ENCODE results near the gene ZNF746.

ZNF746 gene

DNA sequence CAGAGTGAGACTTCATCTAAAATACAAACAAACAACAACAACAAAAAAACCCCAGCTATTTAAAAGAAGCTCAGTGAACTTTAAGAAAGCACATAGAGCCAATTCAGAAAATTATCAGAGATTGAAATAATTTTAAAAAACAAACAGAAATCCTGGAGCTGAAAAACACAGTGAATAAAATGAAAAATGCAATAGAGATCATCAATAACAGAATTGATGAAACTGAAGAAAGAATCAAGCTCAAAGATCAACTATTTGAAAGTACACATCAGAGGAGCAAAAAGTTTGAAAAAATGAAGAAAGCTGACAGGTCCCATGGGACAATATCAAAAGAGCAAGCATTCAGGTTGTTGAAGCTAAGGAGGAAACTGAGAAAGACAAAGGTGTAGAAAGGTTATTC is 12.2 kb upstream of the ZNF746 start:
- H3K27me3 ChIP-seq (ENCODE audit: insufficient read depth, poor library complexity, severe bottlenecking), result peaks cover under 1% of the 10 kb centered on the region
- no peak overlapping the region for H3K27ac ChIP-seq (ENCODE audit: poor library complexity, severe bottlenecking)
- peaks cover 15% of the 10 kb centered on the region for H3K9me3 ChIP-seq (ENCODE audit: severe bottlenecking)
- no peaks in the 10 kb centered on the region for H3K36me3 ChIP-seq (ENCODE audit: low read depth)
- ATAC-seq (ENCODE audit: low read depth) (no peak), DNase-seq (ENCODE audit: low spot score) (no peak)
- H3K4me3 ChIP-seq (ENCODE audit: severe bottlenecking), result no peak overlapping the region
- TF ChIP-seq, protein P1, sequence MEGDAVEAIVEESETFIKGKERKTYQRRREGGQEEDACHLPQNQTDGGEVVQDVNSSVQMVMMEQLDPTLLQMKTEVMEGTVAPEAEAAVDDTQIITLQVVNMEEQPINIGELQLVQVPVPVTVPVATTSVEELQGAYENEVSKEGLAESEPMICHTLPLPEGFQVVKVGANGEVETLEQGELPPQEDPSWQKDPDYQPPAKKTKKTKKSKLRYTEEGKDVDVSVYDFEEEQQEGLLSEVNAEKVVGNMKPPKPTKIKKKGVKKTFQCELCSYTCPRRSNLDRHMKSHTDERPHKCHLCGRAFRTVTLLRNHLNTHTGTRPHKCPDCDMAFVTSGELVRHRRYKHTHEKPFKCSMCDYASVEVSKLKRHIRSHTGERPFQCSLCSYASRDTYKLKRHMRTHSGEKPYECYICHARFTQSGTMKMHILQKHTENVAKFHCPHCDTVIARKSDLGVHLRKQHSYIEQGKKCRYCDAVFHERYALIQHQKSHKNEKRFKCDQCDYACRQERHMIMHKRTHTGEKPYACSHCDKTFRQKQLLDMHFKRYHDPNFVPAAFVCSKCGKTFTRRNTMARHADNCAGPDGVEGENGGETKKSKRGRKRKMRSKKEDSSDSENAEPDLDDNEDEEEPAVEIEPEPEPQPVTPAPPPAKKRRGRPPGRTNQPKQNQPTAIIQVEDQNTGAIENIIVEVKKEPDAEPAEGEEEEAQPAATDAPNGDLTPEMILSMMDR (IDR thresholded peaks at IDR 0.05; ENCODE audit: poor library complexity, severe bottlenecking), result no peak
- H3K4me1 ChIP-seq (ENCODE audit: insufficient read depth, poor library complexity, severe bottlenecking), result no peaks in the 10 kb centered on the region

DNA sequence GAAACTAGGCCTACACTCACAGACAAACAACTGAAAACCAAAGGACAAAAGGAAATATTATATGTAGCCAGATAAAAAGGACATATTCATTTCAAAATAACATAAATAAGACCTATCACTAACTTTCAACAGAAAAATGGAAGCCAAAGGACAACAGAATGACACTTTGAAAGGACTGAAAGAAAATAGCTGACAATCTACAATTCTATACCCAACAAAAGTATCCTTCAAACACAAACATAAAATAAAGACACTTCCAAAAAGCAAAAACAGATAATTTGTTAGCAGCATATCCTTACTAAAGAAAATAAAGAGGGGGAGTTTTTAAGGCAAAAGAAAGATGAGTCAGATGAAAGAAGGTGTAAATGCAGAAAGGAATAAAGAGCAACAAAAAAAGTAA is 7.9 kb upstream of the ZNF746 start:
- ATAC-seq (ENCODE audit: low read depth) (no peak), DNase-seq (ENCODE audit: low spot score) (no peak)
- Histone ChIP-seq H3K4me3 (ENCODE audit: severe bottlenecking) (no peak overlapping the region), H3K27ac (ENCODE audit: poor library complexity, severe bottlenecking) (no peak overlapping the region), H3K27me3 (ENCODE audit: insufficient read depth, poor library complexity, severe bottlenecking) (no peaks in the 10 kb centered on the region), H3K36me3 (ENCODE audit: low read depth) (no peaks in the 10 kb centered on the region), H3K9me3 (ENCODE audit: severe bottlenecking) (peaks cover 15% of the 10 kb centered on the region), H3K4me1 (ENCODE audit: insufficient read depth, poor library complexity, severe bottlenecking) (no peaks in the 10 kb centered on the region)
- TF ChIP-seq, protein P1 (IDR thresholded peaks at IDR 0.05; ENCODE audit: poor library complexity, severe bottlenecking), result no peak

DNA sequence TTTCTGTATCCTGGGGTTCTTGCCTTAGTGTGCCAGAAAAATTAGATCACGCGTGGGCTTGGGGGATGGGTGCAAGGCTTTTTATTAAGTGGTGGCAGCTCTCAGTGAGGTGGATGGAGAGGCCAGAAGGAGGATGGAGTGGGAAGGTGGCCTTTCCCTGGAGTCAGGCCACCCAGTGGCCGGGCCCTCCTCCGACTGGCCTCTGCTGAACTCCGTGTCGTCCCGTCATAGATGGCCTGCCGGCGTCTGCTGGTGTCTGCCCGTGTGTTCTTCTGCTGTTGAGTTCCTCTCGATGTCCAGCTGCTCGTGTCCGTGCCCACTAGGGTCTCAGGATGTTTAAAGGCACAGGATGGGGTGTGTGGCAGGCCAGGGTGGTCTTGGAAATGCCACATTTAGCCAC is 4.0 kb upstream of the ZNF746 start:
- no peak for ATAC-seq (ENCODE audit: low read depth)
- Histone ChIP-seq H3K4me3 (ENCODE audit: severe bottlenecking) (no peak overlapping the region), H3K27ac (ENCODE audit: poor library complexity, severe bottlenecking) (no peak overlapping the region), H3K36me3 (ENCODE audit: low read depth) (no peaks in the 10 kb centered on the region), H3K9me3 (ENCODE audit: severe bottlenecking) (peaks cover 6% of the 10 kb centered on the region), H3K27me3 (ENCODE audit: insufficient read depth, poor library complexity, severe bottlenecking) (no peaks in the 10 kb centered on the region), H3K4me1 (ENCODE audit: insufficient read depth, poor library complexity, severe bottlenecking) (no peaks in the 10 kb centered on the region)
- TF ChIP-seq, protein P1 (IDR thresholded peaks at IDR 0.05; ENCODE audit: poor library complexity, severe bottlenecking), result no peak
- DNase-seq (ENCODE audit: low spot score), result no peak

DNA sequence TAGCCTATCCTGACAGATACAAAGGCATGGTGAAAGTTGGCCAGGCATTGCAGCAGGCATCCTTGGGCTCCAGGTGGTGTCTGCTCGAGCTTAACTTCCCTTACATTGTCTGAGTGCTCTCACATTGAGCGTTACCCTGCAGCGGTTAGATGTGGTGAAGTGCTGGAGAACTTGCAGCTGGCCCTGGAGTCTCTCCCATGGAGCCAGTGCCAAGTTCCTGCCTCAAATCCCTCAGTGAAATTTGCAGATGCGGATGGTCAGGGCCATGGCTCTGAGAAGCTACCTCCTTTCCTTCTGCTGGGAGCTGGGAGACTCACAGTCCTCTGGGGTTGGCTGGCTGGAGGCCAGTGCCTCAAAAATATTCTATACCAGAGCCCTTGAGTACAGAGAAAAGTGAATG is 3.3 kb upstream of the ZNF746 start:
- Histone ChIP-seq H3K4me3 (ENCODE audit: severe bottlenecking) (no peak overlapping the region), H3K27ac (ENCODE audit: poor library complexity, severe bottlenecking) (no peak overlapping the region), H3K36me3 (ENCODE audit: low read depth) (no peaks in the 10 kb centered on the region), H3K9me3 (ENCODE audit: severe bottlenecking) (peaks cover 4% of the 10 kb centered on the region), H3K27me3 (ENCODE audit: insufficient read depth, poor library complexity, severe bottlenecking) (no peaks in the 10 kb centered on the region), H3K4me1 (ENCODE audit: insufficient read depth, poor library complexity, severe bottlenecking) (no peaks in the 10 kb centered on the region)
- TF ChIP-seq, protein P1 (IDR thresholded peaks at IDR 0.05; ENCODE audit: poor library complexity, severe bottlenecking), result no peak
- DNase-seq (ENCODE audit: low spot score) (no peak), ATAC-seq (ENCODE audit: low read depth) (no peak)

DNA sequence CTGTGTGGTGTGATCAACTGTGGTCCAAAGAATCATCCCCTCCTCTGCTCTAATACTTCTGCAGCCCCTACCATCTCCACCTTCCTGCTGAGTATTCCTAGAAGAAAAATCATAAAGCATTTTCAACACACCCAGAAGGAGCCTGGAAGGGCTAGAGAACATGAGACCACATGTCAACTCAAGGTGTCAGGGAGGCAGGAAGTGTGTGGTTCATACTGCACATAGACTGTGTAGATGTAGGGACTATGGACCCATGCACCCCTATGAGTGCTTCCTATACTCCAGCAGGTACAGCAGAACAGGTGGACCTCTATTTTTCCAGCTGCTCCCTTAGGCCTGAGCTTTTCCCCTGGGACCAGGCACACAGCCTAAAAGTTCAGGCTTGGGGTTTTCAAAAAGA is 2.6 kb upstream of the ZNF746 start:
- Histone ChIP-seq H3K36me3 (ENCODE audit: low read depth) (no peaks in the 10 kb centered on the region), H3K27me3 (ENCODE audit: insufficient read depth, poor library complexity, severe bottlenecking) (no peaks in the 10 kb centered on the region), H3K4me1 (ENCODE audit: insufficient read depth, poor library complexity, severe bottlenecking) (no peaks in the 10 kb centered on the region), H3K9me3 (ENCODE audit: severe bottlenecking) (peaks cover 3% of the 10 kb centered on the region), H3K4me3 (ENCODE audit: severe bottlenecking) (no peak overlapping the region), H3K27ac (ENCODE audit: poor library complexity, severe bottlenecking) (no peak overlapping the region)
- ATAC-seq (ENCODE audit: low read depth) (no peak), DNase-seq (ENCODE audit: low spot score) (no peak)
- TF ChIP-seq, protein P1 (IDR thresholded peaks at IDR 0.05; ENCODE audit: poor library complexity, severe bottlenecking), result no peak

All from RWPE2 (cell line).